ENCODE results near the gene RAB8B.

RAB8B gene

DNA sequence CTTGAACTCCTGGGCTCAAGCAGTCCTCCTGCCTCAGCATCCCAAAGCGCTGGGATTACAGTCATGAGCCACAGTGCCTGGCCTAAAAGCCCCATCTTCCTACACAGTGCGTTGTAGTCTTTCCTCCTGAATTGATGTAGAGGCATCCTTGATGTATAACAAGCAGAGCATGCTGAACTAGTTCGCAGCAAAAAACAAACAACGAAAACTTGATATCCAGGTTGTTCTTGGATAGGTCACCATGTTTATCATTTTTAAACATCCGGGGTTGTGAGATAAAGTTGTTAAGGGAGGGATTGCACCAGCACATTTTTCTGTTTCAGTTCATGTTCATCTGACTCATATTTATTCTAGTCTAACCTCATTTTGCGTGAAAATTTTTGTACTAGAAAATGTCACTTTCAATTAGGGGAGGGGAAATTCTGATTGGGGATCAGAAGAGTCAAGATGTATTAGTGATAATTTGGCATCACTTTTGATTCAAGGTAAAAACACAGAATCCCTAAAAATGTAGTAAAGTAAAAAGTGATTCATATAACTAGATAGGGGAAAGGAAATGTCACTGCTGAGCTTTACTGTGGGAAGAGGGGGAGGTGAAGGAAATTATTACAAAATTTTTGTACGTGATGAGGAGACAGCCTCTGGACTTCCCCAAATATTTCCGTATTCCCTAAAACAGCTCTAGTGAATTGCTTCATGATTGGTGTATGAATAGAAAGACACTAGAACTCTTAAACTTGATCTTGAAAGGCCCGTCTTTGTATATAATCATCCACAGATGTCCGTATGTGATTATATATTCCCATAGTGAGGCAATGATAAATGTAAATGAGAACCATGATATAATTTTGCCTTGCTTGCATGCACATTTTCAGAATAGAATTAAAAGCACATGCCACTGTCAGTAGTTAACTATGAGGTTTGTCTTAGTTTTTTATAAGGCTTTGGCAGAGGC is 22.9 kb downstream of the RAB8B start:
- no peak overlapping the region for H3K4me3 ChIP-seq (replicated peaks in 1 of 2; ENCODE audit: low read depth in 2 of 2, low read length in 2 of 2)
- TF ChIP-seq, protein P1, sequence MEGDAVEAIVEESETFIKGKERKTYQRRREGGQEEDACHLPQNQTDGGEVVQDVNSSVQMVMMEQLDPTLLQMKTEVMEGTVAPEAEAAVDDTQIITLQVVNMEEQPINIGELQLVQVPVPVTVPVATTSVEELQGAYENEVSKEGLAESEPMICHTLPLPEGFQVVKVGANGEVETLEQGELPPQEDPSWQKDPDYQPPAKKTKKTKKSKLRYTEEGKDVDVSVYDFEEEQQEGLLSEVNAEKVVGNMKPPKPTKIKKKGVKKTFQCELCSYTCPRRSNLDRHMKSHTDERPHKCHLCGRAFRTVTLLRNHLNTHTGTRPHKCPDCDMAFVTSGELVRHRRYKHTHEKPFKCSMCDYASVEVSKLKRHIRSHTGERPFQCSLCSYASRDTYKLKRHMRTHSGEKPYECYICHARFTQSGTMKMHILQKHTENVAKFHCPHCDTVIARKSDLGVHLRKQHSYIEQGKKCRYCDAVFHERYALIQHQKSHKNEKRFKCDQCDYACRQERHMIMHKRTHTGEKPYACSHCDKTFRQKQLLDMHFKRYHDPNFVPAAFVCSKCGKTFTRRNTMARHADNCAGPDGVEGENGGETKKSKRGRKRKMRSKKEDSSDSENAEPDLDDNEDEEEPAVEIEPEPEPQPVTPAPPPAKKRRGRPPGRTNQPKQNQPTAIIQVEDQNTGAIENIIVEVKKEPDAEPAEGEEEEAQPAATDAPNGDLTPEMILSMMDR (IDR thresholded peaks at IDR 0.05; ENCODE audit: low read depth, low read length): no peak
- DNase-seq (ENCODE audit: low read depth in 2 of 2): peak; percentile 70 to 83

DNA sequence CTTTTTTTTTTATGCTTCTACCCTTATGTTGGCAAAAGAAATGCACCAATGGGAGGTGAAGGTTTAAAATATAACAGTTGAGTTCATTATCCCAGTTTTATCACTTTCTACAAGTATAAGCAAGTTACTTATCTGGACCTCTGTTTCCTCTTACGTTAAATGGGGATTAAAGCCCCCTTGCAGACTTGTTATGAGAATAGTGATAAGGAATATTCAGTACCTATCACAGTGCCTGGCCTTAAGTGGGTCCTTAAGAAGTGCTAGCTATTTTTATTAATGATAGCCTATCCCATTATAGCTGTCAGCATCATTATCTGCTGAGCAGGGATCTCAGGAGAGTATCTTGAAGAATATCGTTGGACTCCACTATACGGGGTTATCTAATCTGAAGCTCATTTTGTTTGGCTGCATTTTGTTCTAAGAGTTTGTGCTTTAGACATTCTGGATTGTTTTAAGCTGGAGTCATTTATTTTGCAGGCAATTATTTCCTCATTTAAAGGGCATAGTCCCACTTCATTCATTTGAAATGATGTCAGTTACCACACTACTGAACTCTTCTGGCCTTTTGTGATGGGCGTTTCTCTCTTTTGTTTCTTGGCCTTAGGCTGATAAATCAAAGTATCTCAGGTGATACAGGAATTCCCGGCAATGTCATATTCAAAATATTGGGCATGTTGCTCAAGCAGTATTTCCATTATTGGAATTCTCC is 28.8 kb downstream of the RAB8B start:
- TF ChIP-seq, protein P1 (IDR thresholded peaks at IDR 0.05; ENCODE audit: low read depth, low read length): no peak
- peak; percentile 69 to 88 for DNase-seq (ENCODE audit: low read depth in 2 of 2)
- no peak overlapping the region for H3K4me3 ChIP-seq (replicated peaks in 1 of 2; ENCODE audit: low read depth in 2 of 2, low read length in 2 of 2)

DNA sequence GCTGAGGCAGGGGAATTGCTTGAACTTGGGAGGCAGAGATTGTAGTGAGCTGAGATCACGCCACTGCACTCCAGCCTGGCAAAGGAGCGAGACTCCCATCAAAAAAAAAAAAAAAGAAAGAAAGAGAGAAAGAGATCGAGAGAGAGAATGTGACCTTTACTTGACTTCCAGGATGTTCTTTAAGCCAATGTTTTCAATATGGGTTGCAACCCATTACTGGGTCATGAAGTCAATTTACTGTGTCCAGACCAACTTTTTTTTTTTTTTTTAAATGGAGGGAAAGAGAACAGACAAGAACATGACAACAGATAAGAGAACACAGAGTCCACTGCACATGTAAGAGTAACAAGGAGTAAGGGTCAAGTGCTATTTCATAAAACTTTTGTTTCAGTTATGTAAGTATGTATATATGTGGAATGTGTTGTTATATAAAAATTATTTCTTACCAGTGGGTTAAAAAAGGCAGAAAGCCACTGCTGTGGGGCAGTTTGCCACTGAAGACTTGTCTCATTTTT is 29.8 kb downstream of the RAB8B start:
- no peak overlapping the region for H3K4me3 ChIP-seq (replicated peaks in 1 of 2; ENCODE audit: low read depth in 2 of 2, low read length in 2 of 2)
- no peak for DNase-seq (ENCODE audit: low read depth in 2 of 2)
- TF ChIP-seq, protein P1 (IDR thresholded peaks at IDR 0.05; ENCODE audit: low read depth, low read length): no peak

DNA sequence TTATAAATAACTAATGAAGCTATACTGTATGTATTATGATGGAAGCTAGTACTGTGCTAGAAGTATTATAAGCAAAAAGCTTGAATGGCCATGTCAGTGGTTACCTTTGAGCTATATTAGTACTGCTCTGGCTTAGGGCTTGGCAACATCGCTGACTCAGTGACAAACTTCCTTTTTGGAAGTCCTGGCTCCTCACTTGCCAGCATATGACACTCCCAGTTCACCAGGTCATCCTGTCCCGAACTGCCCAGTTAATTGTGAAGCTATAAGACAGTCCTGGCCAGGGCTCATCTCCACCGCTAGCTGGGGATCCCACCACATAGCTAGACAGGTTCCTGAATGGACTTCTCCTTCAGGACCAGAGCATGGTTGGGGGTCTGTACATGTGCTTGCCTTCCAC is 31.9 kb downstream of the RAB8B start:
- TF ChIP-seq, protein P1 (IDR thresholded peaks at IDR 0.05; ENCODE audit: low read depth, low read length): no peak
- DNase-seq (ENCODE audit: low read depth in 2 of 2): peak; percentile 64 to 66
- no peak overlapping the region for H3K4me3 ChIP-seq (replicated peaks in 1 of 2; ENCODE audit: low read depth in 2 of 2, low read length in 2 of 2)

DNA sequence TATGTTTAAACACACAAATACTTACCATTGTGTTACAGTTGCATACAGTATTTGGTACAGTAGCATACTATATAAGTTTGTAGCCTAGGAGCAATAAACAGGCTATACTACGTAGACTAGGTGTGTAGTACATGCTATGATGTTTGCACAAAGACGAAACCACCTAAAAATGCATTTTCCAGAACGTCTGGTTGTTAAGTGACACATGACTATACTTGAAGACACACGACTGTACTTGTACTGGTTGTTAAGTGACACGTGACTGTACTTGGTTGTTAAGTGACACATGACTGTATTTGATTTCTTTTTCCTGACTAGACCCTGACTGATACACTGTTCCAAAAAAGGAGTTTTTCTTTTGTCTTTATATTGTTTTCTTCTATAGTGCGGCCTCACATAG is 34.1 kb downstream of the RAB8B start:
- no peak for DNase-seq (ENCODE audit: low read depth in 2 of 2)
- H3K4me3 ChIP-seq (replicated peaks in 1 of 2; ENCODE audit: low read depth in 2 of 2, low read length in 2 of 2): no peak overlapping the region
- TF ChIP-seq, protein P1 (IDR thresholded peaks at IDR 0.05; ENCODE audit: low read depth, low read length): no peak

DNA sequence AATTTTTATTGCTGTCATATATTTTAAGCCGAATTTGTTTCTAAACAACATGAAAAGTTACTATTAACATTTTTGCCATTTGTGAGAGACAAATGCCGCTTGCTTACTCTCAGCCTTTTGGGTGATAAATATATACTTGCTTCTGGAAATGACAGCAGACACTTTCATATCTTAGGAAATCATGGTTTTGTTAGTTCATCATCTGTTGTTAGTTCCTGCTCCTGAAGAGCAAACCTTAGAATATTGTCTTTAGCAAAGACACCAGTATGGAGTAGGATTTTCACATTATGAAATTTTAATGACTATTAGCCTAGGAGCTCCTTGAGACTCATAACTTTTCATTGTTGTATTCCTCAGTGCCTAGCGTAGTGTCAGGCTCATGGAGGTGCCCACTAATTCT is 36.0 kb downstream of the RAB8B start:
- H3K4me3 ChIP-seq (replicated peaks in 1 of 2; ENCODE audit: low read depth in 2 of 2, low read length in 2 of 2): no peak overlapping the region
- DNase-seq (ENCODE audit: low read depth in 2 of 2): no peak
- TF ChIP-seq, protein P1 (IDR thresholded peaks at IDR 0.05; ENCODE audit: low read depth, low read length): no peak

All from cardiac fibroblast (primary cell).